Mucosa of descending colon (tissue), 3 donors: ENCODE data around the gene PLXNA4. TPM values are rescaled to one million over a fixed set of nuclear protein-coding genes. Genes with fewer than 3 reads are reported as not detected.
"Not testable (repeated sequence)": the region's sequence is repeated elsewhere in the genome, so short reads cannot be mapped to it uniquely, and the experiment has no call there.

Experiments
- ATAC-seq: fragments of 200-7000 bp; cut with Tn5 transposase; one replicate; pipeline ENCODE4 v1.9.1; 2020; ENCODE audit warnings: mild to moderate bottlenecking, moderate library complexity
- DNase-seq, 3 donors: peaks; one replicate each; pipeline ENCODE4 v3.0.0-alpha.2; 2020
- H3K36me3 ChIP-seq: fragments of 200-600 bp; one replicate; pipeline ENCODE4 v1.8.0; 2021; ENCODE audit warnings: low read depth, mild to moderate bottlenecking
- H3K4me1 ChIP-seq: fragments of 200-600 bp; one replicate; pipeline ENCODE4 v1.8.0; 2021; ENCODE audit warnings: low read depth, mild to moderate bottlenecking
- H3K4me3 ChIP-seq: fragments of 200-600 bp; one replicate; pipeline ENCODE4 v1.8.0; 2021; ENCODE audit warnings: mild to moderate bottlenecking
- H3K9me3 ChIP-seq: fragments of 200-600 bp; one replicate; pipeline ENCODE4 v1.8.0; 2021; ENCODE audit warnings: mild to moderate bottlenecking
- intact Hi-C, 2 donors: fragments of 100-400 bp; cut with DNase I in 1 of 2; cut with micrococcal nuclease in 1 of 2; formaldehyde crosslinking; loops; one replicate each; pipeline versions ENCODE4 v1.11.0 to v1.11.1; 2022; cut with DNase I, micrococcal nuclease
- total RNA-seq, 3 donors: library from RNA; stranded (reverse); fragmentation: NEBNext Ultra II Directional in 2 of 3; extraction: Animal tissue kit (Norgen Biotek cat#: 25700) in 2 of 3; gene quantifications; one replicate each; pipeline versions ENCODE4 v1.2.1 to v1.2.4, GENCODE V29; 2021 to 2023
- TF ChIP-seq, protein P1 (sequence below): fragments of 200-600 bp; IDR thresholded peaks from one replicate; pipeline ENCODE4 v1.8.0; 2022; ENCODE audit warnings: antibody characterized with exemption, mild to moderate bottlenecking
- donor health status: DM: no; HTN: no; CAD: no; lungs with moderate emphysema.
- donor health status: DM: no; HTN: no; CAD: no.
- donor health status: DM: no; HTN: yes; CAD: no.

The PLXNA4 gene
- total RNA-seq, 3 donors from 2014 or later: 0.78 to 3.5 (median 2.7) TPM

- TF ChIP-seq, protein P1, sequence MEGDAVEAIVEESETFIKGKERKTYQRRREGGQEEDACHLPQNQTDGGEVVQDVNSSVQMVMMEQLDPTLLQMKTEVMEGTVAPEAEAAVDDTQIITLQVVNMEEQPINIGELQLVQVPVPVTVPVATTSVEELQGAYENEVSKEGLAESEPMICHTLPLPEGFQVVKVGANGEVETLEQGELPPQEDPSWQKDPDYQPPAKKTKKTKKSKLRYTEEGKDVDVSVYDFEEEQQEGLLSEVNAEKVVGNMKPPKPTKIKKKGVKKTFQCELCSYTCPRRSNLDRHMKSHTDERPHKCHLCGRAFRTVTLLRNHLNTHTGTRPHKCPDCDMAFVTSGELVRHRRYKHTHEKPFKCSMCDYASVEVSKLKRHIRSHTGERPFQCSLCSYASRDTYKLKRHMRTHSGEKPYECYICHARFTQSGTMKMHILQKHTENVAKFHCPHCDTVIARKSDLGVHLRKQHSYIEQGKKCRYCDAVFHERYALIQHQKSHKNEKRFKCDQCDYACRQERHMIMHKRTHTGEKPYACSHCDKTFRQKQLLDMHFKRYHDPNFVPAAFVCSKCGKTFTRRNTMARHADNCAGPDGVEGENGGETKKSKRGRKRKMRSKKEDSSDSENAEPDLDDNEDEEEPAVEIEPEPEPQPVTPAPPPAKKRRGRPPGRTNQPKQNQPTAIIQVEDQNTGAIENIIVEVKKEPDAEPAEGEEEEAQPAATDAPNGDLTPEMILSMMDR: no peak
- intact Hi-C loops: no loop called here
- DNase-seq: no peak
- Histone ChIP-seq H3K9me3 (no peaks in the 10 kb centered on the region), H3K36me3 (no peaks in the 10 kb centered on the region), H3K4me1 (no peaks in the 10 kb centered on the region), H3K4me3 (no peak overlapping the region)
- no peak for ATAC-seq
Observed at GRCh38 chr7:132177708-132178401, 398.4 kb downstream of the PLXNA4 start.

DNA sequence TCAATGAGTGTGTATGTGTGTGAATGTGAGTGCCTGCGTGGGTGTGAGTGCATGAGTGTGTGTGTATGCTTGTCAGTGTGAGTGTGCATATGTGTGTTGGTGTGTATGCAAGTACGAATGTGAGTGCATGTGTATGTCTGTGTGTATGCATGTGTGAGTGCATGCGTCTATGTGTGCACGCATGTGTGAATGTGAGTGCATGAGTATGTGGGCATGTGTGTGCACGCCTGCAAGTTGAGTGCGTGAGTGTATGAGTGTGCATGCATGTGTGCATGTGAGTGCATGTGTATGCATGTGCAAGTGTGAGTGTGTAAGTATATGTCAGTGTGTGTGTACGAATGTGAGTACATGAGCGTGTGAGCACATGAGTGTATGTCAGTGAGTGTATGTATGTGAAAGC is 399.6 kb downstream of the PLXNA4 start:
- Histone ChIP-seq H3K9me3 (no peaks in the 10 kb centered on the region), H3K36me3 (no peaks in the 10 kb centered on the region), H3K4me3 (no peak overlapping the region), H3K4me1 (no peaks in the 10 kb centered on the region)
- no peak for DNase-seq
- intact Hi-C loops: no loop called here
- no peak for ATAC-seq
- TF ChIP-seq, protein P1: no peak

GRCh38 chr7:132171130-132171576 is 405.1 kb downstream of the PLXNA4 start:
- no peak for ATAC-seq
- TF ChIP-seq, protein P1: no peak
- no peak overlapping the region for H3K4me3 ChIP-seq
- H3K36me3 ChIP-seq: no peaks in the 10 kb centered on the region
- DNase-seq: no peak
- H3K9me3 ChIP-seq: no peaks in the 10 kb centered on the region
- intact Hi-C loops: no loop called here
- H3K4me1 ChIP-seq: no peaks in the 10 kb centered on the region

- Histone ChIP-seq H3K4me3 (no peak overlapping the region), H3K4me1 (no peaks in the 10 kb centered on the region), H3K36me3 (no peaks in the 10 kb centered on the region), H3K9me3 (no peaks in the 10 kb centered on the region)
- ATAC-seq: no peak
- intact Hi-C loops: no loop called here
- DNase-seq: no peak
- TF ChIP-seq, protein P1: no peak
Observed at GRCh38 chr7:132169730-132170129, 406.5 kb downstream of the PLXNA4 start.

- H3K36me3 ChIP-seq: no peaks in the 10 kb centered on the region
- TF ChIP-seq, protein P1: no peak
- intact Hi-C loops: no loop called here
- H3K9me3 ChIP-seq: no peaks in the 10 kb centered on the region
- DNase-seq (no peak), ATAC-seq (no peak)
- no peak overlapping the region for H3K4me3 ChIP-seq
- H3K4me1 ChIP-seq: no peaks in the 10 kb centered on the region
Observed at GRCh38 chr7:132168239-132168638, 408.0 kb downstream of the PLXNA4 start.

DNA sequence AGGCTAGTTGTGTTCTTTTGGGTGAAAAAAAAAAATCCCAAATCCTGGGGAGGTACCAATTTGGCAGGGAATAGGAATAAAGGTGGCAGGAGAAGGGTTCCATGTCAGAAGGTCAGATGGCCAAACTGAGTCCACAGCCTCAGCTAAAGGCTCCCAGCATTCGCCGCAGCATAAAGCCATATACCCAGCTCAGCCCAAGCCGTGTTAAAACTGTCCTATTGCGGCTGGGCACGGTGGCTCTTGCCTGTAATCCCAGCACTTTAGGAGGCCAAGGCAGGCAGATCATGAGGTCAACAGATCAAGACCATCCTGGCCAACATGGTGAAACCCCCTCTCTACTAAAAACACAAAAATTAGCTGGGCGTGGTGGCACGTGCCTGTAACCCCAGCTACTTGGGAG is 410.6 kb downstream of the PLXNA4 start:
- ATAC-seq, H3K36me3 ChIP-seq, DNase-seq, H3K4me3 ChIP-seq, H3K9me3 ChIP-seq, H3K4me1 ChIP-seq, intact Hi-C loops: not testable (repeated sequence)
